ENCODE data around the gene MRPS17. TPM values are rescaled to one million over a fixed set of nuclear protein-coding genes. Genes with fewer than 3 reads are reported as not detected.

The MRPS17 gene
- total and polyA plus RNA-seq, 2 of the 4 experiments (the other 2 are of a cell fraction): 9.9 to 15.2 TPM

GRCh38 chr7:55939514-55940123, 12.1 kb upstream of the MRPS17 start:
- Histone ChIP-seq H4K91ac (ENCODE audit: insufficient read depth, low read depth, low read length) (no peak overlapping the region), H4K20me1 (ENCODE audit: insufficient read depth, low read length) (no peaks in the 10 kb centered on the region), H3K4ac (ENCODE audit: low read depth, low read length) (no peak overlapping the region), H2BK20ac (ENCODE audit: low read depth, low read length) (no peak overlapping the region), H2BK120ac (ENCODE audit: low read depth, low read length) (no peak overlapping the region), H3K9me3 (ENCODE audit: control insufficient read depth, insufficient read depth, low read length) (peaks cover 23% of the 10 kb centered on the region), H3K4me1 (ENCODE audit: control insufficient read depth, insufficient read depth, low read length) (no peaks in the 10 kb centered on the region), H4K8ac (ENCODE audit: low read depth in 2 of 2, low read length in 2 of 2) (no peak overlapping the region), H3K27ac (ENCODE audit: insufficient read depth, low read length) (no peak overlapping the region), H2AK9ac (replicated peaks; ENCODE audit: low read depth, low read length, poor library complexity) (no peak overlapping the region), H2BK15ac (ENCODE audit: low read depth, low read length) (no peak overlapping the region), H3K36me3 (ENCODE audit: control insufficient read depth, insufficient read depth, low read length) (no peaks in the 10 kb centered on the region), H3K14ac (replicated peaks; ENCODE audit: low read depth, low read length) (no peak overlapping the region), H3K23ac (ENCODE audit: low read depth, low read length) (no peak overlapping the region), H3K9me1 (ENCODE audit: insufficient read depth, low read length) (no peaks in the 10 kb centered on the region), H3K4me2 (ENCODE audit: low read depth, low read length) (no peak overlapping the region), H2AFZ (replicated peaks; ENCODE audit: low read length, poor library complexity) (no peak overlapping the region), H2BK5ac (ENCODE audit: low read depth, low read length, poor library complexity, severe bottlenecking) (no peak overlapping the region), H3K79me1 (ENCODE audit: low read depth in 1 of 2, low read length in 2 of 2) (no peaks in the 10 kb centered on the region), H3K27me3 (ENCODE audit: control insufficient read depth, insufficient read depth, low read length) (no peaks in the 10 kb centered on the region), H3K4me3 (ENCODE audit: insufficient read depth, low read depth, low read length) (no peak overlapping the region), H3K18ac (ENCODE audit: low read depth, low read length) (no peak overlapping the region), H2AK5ac (ENCODE audit: low read depth, low read length) (no peak overlapping the region), H4K5ac (ENCODE audit: low read depth, low read length) (no peak overlapping the region), H3K56ac (ENCODE audit: extremely low read depth, insufficient read depth, low read length) (no peak overlapping the region), H3K9ac (ENCODE audit: low read depth, low read length) (no peak overlapping the region)
- intact Hi-C loops (cut with micrococcal nuclease) (no loop called here), in situ Hi-C loops (cut with MboI; ENCODE audit: low sequenced_read_pairs) (no loop called here), dilution Hi-C loops (cut with HindIII; ENCODE audit: low sequenced_read_pairs, unreplicated experiment) (no loop called here)
- POLR2A ChIA-PET (ENCODE audit: unreplicated experiment): no interaction called here
- DNase-seq: no peak
- BruUV-seq (replicated peaks): no TSS peak
- WGBS, 2 experiments (ENCODE audit: extremely low coverage in 2 of 2, insufficient read length in 1 of 2): no CpG with 5 or more reads among the region's 7 CpGs
- CTCF ChIA-PET: no interaction called here
- TF ChIP-seq, protein P1, sequence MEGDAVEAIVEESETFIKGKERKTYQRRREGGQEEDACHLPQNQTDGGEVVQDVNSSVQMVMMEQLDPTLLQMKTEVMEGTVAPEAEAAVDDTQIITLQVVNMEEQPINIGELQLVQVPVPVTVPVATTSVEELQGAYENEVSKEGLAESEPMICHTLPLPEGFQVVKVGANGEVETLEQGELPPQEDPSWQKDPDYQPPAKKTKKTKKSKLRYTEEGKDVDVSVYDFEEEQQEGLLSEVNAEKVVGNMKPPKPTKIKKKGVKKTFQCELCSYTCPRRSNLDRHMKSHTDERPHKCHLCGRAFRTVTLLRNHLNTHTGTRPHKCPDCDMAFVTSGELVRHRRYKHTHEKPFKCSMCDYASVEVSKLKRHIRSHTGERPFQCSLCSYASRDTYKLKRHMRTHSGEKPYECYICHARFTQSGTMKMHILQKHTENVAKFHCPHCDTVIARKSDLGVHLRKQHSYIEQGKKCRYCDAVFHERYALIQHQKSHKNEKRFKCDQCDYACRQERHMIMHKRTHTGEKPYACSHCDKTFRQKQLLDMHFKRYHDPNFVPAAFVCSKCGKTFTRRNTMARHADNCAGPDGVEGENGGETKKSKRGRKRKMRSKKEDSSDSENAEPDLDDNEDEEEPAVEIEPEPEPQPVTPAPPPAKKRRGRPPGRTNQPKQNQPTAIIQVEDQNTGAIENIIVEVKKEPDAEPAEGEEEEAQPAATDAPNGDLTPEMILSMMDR (conservative IDR thresholded peaks at IDR 0.05; ENCODE audit: low read depth, low read length): no peak
- TF ChIP-seq RFX5 (IDR thresholded peaks at IDR 0.05; ENCODE audit: low read depth, low read length) (no peak), MAFK (IDR thresholded peaks at IDR 0.05; ENCODE audit: low read depth, low read length) (no peak), POLR2A (IDR thresholded peaks at IDR 0.05; ENCODE audit: low read depth, low read length) (no peak), BHLHE40 (IDR thresholded peaks at IDR 0.05; ENCODE audit: low read depth, low read length) (no peak)
- no peak for ATAC-seq (ENCODE audit: low read depth)
